ENCODE data around the gene MRGPRX3. TPM values are rescaled to one million over a fixed set of nuclear protein-coding genes. Genes with fewer than 3 reads are reported as not detected.
"Not testable (repeated sequence)": the region's sequence is repeated elsewhere in the genome, so short reads cannot be mapped to it uniquely, and the experiment has no call there.

Gene MRGPRX3
- total and polyA plus RNA-seq, 4 donors: not detected

- H3K4me3 ChIP-seq (ENCODE audit: low read length in 2 of 2): no peak overlapping the region
- no peak for ATAC-seq (ENCODE audit: low FRiP score)
- no peaks in the 10 kb centered on the region for H3K27me3 ChIP-seq (ENCODE audit: control insufficient read depth in 1 of 2, insufficient read depth in 2 of 2, low read length in 1 of 2)
- intact Hi-C loops (cut with DNase I): loop anchor here (5.0 to 10.0 kb wide), 5 partner anchors 62 to 114 kb away; partner anchors contain the start of genes SERGEF (in 2 of the 2) and TPH1 (in 1 of the 2)
- H3K27ac ChIP-seq (ENCODE audit: low read depth in 1 of 2, low read length in 2 of 2): no peak overlapping the region
- no peak for DNase-seq
- H3K36me3 ChIP-seq (ENCODE audit: control insufficient read depth in 1 of 2, insufficient read depth in 2 of 2, low read length in 1 of 2): peaks cover 2 to 5% of the 10 kb centered on the region in 2 donors
- WGBS, 2 donors: 90 to 91% methylated on average over 9 of the region's 9 CpGs
- H3K4me1 ChIP-seq (ENCODE audit: control insufficient read depth in 1 of 2, insufficient read depth in 2 of 2, low read length in 2 of 2): peaks cover 1 to 6% of the 10 kb centered on the region in 2 donors
- H3K9me3 ChIP-seq (ENCODE audit: control insufficient read depth, low read length): no peaks in the 10 kb centered on the region
These were observed 25.7 kb upstream of the MRGPRX3 start for GRCh38 chr11:18106688-18107087.

GRCh38 chr11:18108254-18108653 lies 24.1 kb upstream of the MRGPRX3 start:
- Histone ChIP-seq H3K27ac (ENCODE audit: low read depth in 1 of 2, low read length in 2 of 2) (no peak overlapping the region), H3K27me3 (ENCODE audit: control insufficient read depth in 1 of 2, insufficient read depth in 2 of 2, low read length in 1 of 2) (no peaks in the 10 kb centered on the region), H3K9me3 (ENCODE audit: control insufficient read depth, low read length) (no peaks in the 10 kb centered on the region), H3K4me1 (ENCODE audit: control insufficient read depth in 1 of 2, insufficient read depth in 2 of 2, low read length in 2 of 2) (peaks cover 1 to 6% of the 10 kb centered on the region in 2 donors), H3K36me3 (ENCODE audit: control insufficient read depth in 1 of 2, insufficient read depth in 2 of 2, low read length in 1 of 2) (no peaks in the 10 kb centered on the region), H3K4me3 (ENCODE audit: low read length in 2 of 2) (no peak overlapping the region)
- no peak for DNase-seq
- ATAC-seq (ENCODE audit: low FRiP score): no peak
- intact Hi-C loops (cut with DNase I): loop anchor here (5.0 to 10.0 kb wide), 5 partner anchors 63 to 116 kb away; partner anchors contain the start of genes SERGEF (in 2 of the 2) and TPH1 (in 1 of the 2)
- 70 to 72% methylated on average over 3 of the region's 3 CpGs for WGBS, 2 donors

- Histone ChIP-seq H3K27me3 (ENCODE audit: control insufficient read depth in 1 of 2, insufficient read depth in 2 of 2, low read length in 1 of 2) (no peaks in the 10 kb centered on the region), H3K27ac (ENCODE audit: low read depth in 1 of 2, low read length in 2 of 2) (no peak overlapping the region), H3K36me3 (ENCODE audit: control insufficient read depth in 1 of 2, insufficient read depth in 2 of 2, low read length in 1 of 2) (no peaks in the 10 kb centered on the region), H3K9me3 (ENCODE audit: control insufficient read depth, low read length) (no peaks in the 10 kb centered on the region), H3K4me1 (ENCODE audit: control insufficient read depth in 1 of 2, insufficient read depth in 2 of 2, low read length in 2 of 2) (no peaks in the 10 kb centered on the region), H3K4me3 (ENCODE audit: low read length in 2 of 2) (no peak overlapping the region)
- DNase-seq: no peak
- WGBS, 2 donors: 29 to 31% methylated on average over 2 of the region's 2 CpGs
- ATAC-seq (ENCODE audit: low FRiP score): no peak
- intact Hi-C loops (cut with DNase I): no loop called here
These were observed 21.4 kb upstream of the MRGPRX3 start for GRCh38 chr11:18111005-18111404.

GRCh38 chr11:18115360-18116127 lies 16.8 kb upstream of the MRGPRX3 start:
- ATAC-seq (ENCODE audit: low FRiP score) (peak; percentile 87), DNase-seq (peak in 1 of 2 donors; percentile 51)
- Histone ChIP-seq H3K27ac (ENCODE audit: low read depth in 1 of 2, low read length in 2 of 2) (no peak overlapping the region), H3K36me3 (ENCODE audit: control insufficient read depth in 1 of 2, insufficient read depth in 2 of 2, low read length in 1 of 2) (no peaks in the 10 kb centered on the region), H3K4me1 (ENCODE audit: control insufficient read depth in 1 of 2, insufficient read depth in 2 of 2, low read length in 2 of 2) (no peaks in the 10 kb centered on the region), H3K27me3 (ENCODE audit: control insufficient read depth in 1 of 2, insufficient read depth in 2 of 2, low read length in 1 of 2) (no peaks in the 10 kb centered on the region), H3K4me3 (ENCODE audit: low read length in 2 of 2) (no peak overlapping the region), H3K9me3 (ENCODE audit: control insufficient read depth, low read length) (peaks cover 2% of the 10 kb centered on the region)
- 2 to 4% methylated on average over 9 of the region's 9 CpGs for WGBS, 2 donors
- intact Hi-C loops (cut with DNase I): no loop called here

- H3K27ac ChIP-seq (ENCODE audit: low read depth in 1 of 2, low read length in 2 of 2); H3K4me3 ChIP-seq (ENCODE audit: low read length in 2 of 2); H3K9me3 ChIP-seq (ENCODE audit: control insufficient read depth, low read length); H3K27me3 ChIP-seq (ENCODE audit: control insufficient read depth in 1 of 2, insufficient read depth in 2 of 2, low read length in 1 of 2); H3K36me3 ChIP-seq (ENCODE audit: control insufficient read depth in 1 of 2, insufficient read depth in 2 of 2, low read length in 1 of 2); intact Hi-C loops (cut with DNase I); ATAC-seq (ENCODE audit: low FRiP score); H3K4me1 ChIP-seq (ENCODE audit: control insufficient read depth in 1 of 2, insufficient read depth in 2 of 2, low read length in 2 of 2); DNase-seq: not testable (repeated sequence)
- WGBS, 2 donors: 77 to 86% methylated on average over 16 to 20 of the region's 20 CpGs
These were observed 11.0 kb upstream of the MRGPRX3 start for GRCh38 chr11:18121331-18121828.

- ATAC-seq (ENCODE audit: low FRiP score); H3K4me1 ChIP-seq (ENCODE audit: control insufficient read depth in 1 of 2, insufficient read depth in 2 of 2, low read length in 2 of 2); intact Hi-C loops (cut with DNase I); H3K27ac ChIP-seq (ENCODE audit: low read depth in 1 of 2, low read length in 2 of 2); H3K36me3 ChIP-seq (ENCODE audit: control insufficient read depth in 1 of 2, insufficient read depth in 2 of 2, low read length in 1 of 2); H3K9me3 ChIP-seq (ENCODE audit: control insufficient read depth, low read length); DNase-seq; H3K4me3 ChIP-seq (ENCODE audit: low read length in 2 of 2); H3K27me3 ChIP-seq (ENCODE audit: control insufficient read depth in 1 of 2, insufficient read depth in 2 of 2, low read length in 1 of 2): not testable (repeated sequence)
- WGBS, 2 donors: 90 to 92% methylated on average over 4 of the region's 4 CpGs
These were observed 1.3 kb upstream of the MRGPRX3 start for GRCh38 chr11:18131115-18131514.

- WGBS, 2 donors: 38 to 43% methylated on average over 2 of the region's 2 CpGs
These were observed 2.9 kb downstream of the MRGPRX3 start for GRCh38 chr11:18135308-18135707.

GRCh38 chr11:18137186-18137800 lies 4.9 kb downstream of the MRGPRX3 start:
- intact Hi-C loops (cut with DNase I): no loop called here
- no peaks in the 10 kb centered on the region for H3K4me1 ChIP-seq (ENCODE audit: control insufficient read depth in 1 of 2, insufficient read depth in 2 of 2, low read length in 2 of 2)
- H3K4me3 ChIP-seq (ENCODE audit: low read length in 2 of 2): no peak overlapping the region
- no peaks in the 10 kb centered on the region for H3K27me3 ChIP-seq (ENCODE audit: control insufficient read depth in 1 of 2, insufficient read depth in 2 of 2, low read length in 1 of 2)
- H3K36me3 ChIP-seq (ENCODE audit: control insufficient read depth in 1 of 2, insufficient read depth in 2 of 2, low read length in 1 of 2): no peaks in the 10 kb centered on the region
- 94 to 95% methylated on average over 29 of the region's 29 CpGs for WGBS, 2 donors
- ATAC-seq (ENCODE audit: low FRiP score) (no peak), DNase-seq (no peak)
- no peak overlapping the region for H3K27ac ChIP-seq (ENCODE audit: low read depth in 1 of 2, low read length in 2 of 2)
- peaks cover 4% of the 10 kb centered on the region for H3K9me3 ChIP-seq (ENCODE audit: control insufficient read depth, low read length)

More at GRCh38 chr11:18135308-18135707, 2.9 kb downstream of the MRGPRX3 start:
- DNase-seq (no peak), ATAC-seq (ENCODE audit: low FRiP score) (no peak)
- intact Hi-C loops (cut with DNase I): no loop called here
- Histone ChIP-seq H3K27me3 (ENCODE audit: control insufficient read depth in 1 of 2, insufficient read depth in 2 of 2, low read length in 1 of 2) (no peaks in the 10 kb centered on the region), H3K27ac (ENCODE audit: low read depth in 1 of 2, low read length in 2 of 2) (no peak overlapping the region), H3K9me3 (ENCODE audit: control insufficient read depth, low read length) (peaks cover 4% of the 10 kb centered on the region), H3K36me3 (ENCODE audit: control insufficient read depth in 1 of 2, insufficient read depth in 2 of 2, low read length in 1 of 2) (no peaks in the 10 kb centered on the region), H3K4me3 (ENCODE audit: low read length in 2 of 2) (no peak overlapping the region), H3K4me1 (ENCODE audit: control insufficient read depth in 1 of 2, insufficient read depth in 2 of 2, low read length in 2 of 2) (no peaks in the 10 kb centered on the region)
